A549 (cell line): Measurements from ENCODE around the gene CC2D2B. TPM values are rescaled to one million over a fixed set of nuclear protein-coding genes. Genes with fewer than 3 reads are reported as not detected.

ENCODE experiments used
- ATAC-seq, 2 experiments: fragments of 200-7000 bp in 1 of 2; fragments of >200 bp in 1 of 2; cut with Nextera tagmentation in 1 of 2; cut with Tn5 transposase in 1 of 2; 3 replicates each; pipeline versions ENCODE4 v1.8.0 to v1.9.1; 2018 to 2020; ENCODE audit warnings: mild to moderate bottlenecking in 1 of 2, moderate library complexity in 1 of 2
- CTCF ChIA-PET: fragments of 300-600 bp; sonication (Branson Sonifier 250); formaldehyde crosslinking; extraction: SDS; loops from one replicate; lab custom pipeline; 2021; ENCODE audit warnings: antibody characterized with exemption, inconsistent platforms; lab: Yijun Ruan, JAX
- POLR2A ChIA-PET: fragments of 350-600 bp; formaldehyde crosslinking; extraction: SDS; loops from one replicate; lab custom pipeline; 2021; ENCODE audit warnings: antibody characterized with exemption, inconsistent platforms; lab: Yijun Ruan, JAX
- DNase-seq, 2 experiments: peaks; one replicate each; pipeline versions ENCODE4 v3.0.0 to v3.0.0-alpha.2; 2011 to 2016; ENCODE audit warnings: low read depth in 1 of 2, low spot score in 1 of 2
- FAIRE-seq: peaks from 2 replicates; lab custom pipeline; 2011; peaks lifted over from hg19 to GRCh38; lab: Jason Lieb, UNC
- H3K27ac ChIP-seq, 2 experiments: fragments of >200 bp; sonication (Bioruptor Twin); formaldehyde crosslinking; 3 replicates each; pipeline ENCODE4 v1.5.1; 2016 to 2017
- H3K4me1 ChIP-seq: fragments of >200 bp; sonication (Bioruptor Twin); formaldehyde crosslinking; 3 replicates; pipeline ENCODE4 v1.6.1; 2016
- H3K4me2 ChIP-seq: fragments of >200 bp; sonication (Bioruptor Twin); formaldehyde crosslinking; 3 replicates; pipeline ENCODE4 v1.6.1; 2016
- H3K4me3 ChIP-seq: fragments of >200 bp; sonication (Bioruptor Twin); formaldehyde crosslinking; 3 replicates; pipeline ENCODE4 v1.5.1; 2016
- H3K9me3 ChIP-seq: fragments of >200 bp; sonication (Bioruptor Twin); formaldehyde crosslinking; 3 replicates; pipeline ENCODE4 v1.6.1; 2016
- CBX2 ChIP-seq: fragments of 200-600 bp; sonication (generic); IDR thresholded peaks from 2 replicates; pipeline ENCODE4 v1.6.1; 2016; ENCODE audit warnings: low read depth, mild to moderate bottlenecking, borderline replicate concordance
- CBX8 ChIP-seq: fragments of 200-600 bp; sonication (generic); IDR thresholded peaks from 2 replicates; pipeline ENCODE4 v1.6.1; 2016
- CEBPB ChIP-seq, 2 experiments: fragments of >200 bp in 1 of 2; sonication (Bioruptor Twin) in 1 of 2; formaldehyde crosslinking in 1 of 2; IDR thresholded peaks; 2 replicates each; pipeline ENCODE4 v1.6.1; 2012 to 2016
- EHF ChIP-seq: fragments of 250-450 bp; sonication (Bioruptor Pico); IDR thresholded peaks from 2 replicates; pipeline ENCODE4 v1.5.0; 2020; ENCODE audit warnings: mild to moderate bottlenecking
- ESRRA ChIP-seq: fragments of 150-350 bp; IDR thresholded peaks from 2 replicates; pipeline ENCODE4 v1.6.1; 2014; ENCODE audit warnings: mild to moderate bottlenecking, low read length, borderline replicate concordance
- HDAC2 ChIP-seq: fragments of 200-600 bp; sonication (generic); IDR thresholded peaks from 2 replicates; pipeline ENCODE4 v1.6.1; 2016
- HOXA7 ChIP-seq: fragments of 250-450 bp; sonication (Bioruptor Pico); IDR thresholded peaks from 2 replicates; pipeline ENCODE4 v1.5.0; 2020; ENCODE audit warnings: mild to moderate bottlenecking, moderate library complexity
- HOXB5 ChIP-seq: fragments of 250-450 bp; sonication (Bioruptor Pico); IDR thresholded peaks from 2 replicates; pipeline ENCODE4 v1.5.0; 2020; ENCODE audit warnings: mild to moderate bottlenecking, moderate library complexity
- JUN ChIP-seq, 2 experiments: fragments of >200 bp; sonication (Bioruptor Twin); formaldehyde crosslinking; IDR thresholded peaks; 2 replicates in 1 of 2; 3 replicates in 1 of 2; pipeline ENCODE4 v1.6.1; 2016 to 2017
- KDM5A ChIP-seq: fragments of 200-600 bp; sonication (generic); IDR thresholded peaks from 2 replicates; pipeline ENCODE4 v1.6.1; 2016; ENCODE audit warnings: antibody characterized with exemption, mild to moderate bottlenecking
- NFE2L2 ChIP-seq: fragments of 150-350 bp; conservative IDR thresholded peaks from 2 replicates; pipeline ENCODE4 v1.6.1; 2014; ENCODE audit warnings: low read length
- NPAS2 ChIP-seq: fragments of 250-450 bp; sonication (Bioruptor Pico); IDR thresholded peaks from 2 replicates; pipeline ENCODE4 v1.8.0; 2022; ENCODE audit warnings: mild to moderate bottlenecking, moderate library complexity, borderline replicate concordance
- PHF8 ChIP-seq: fragments of 200-600 bp; sonication (generic); IDR thresholded peaks from 2 replicates; pipeline ENCODE4 v1.6.1; 2016; ENCODE audit warnings: low read depth, mild to moderate bottlenecking, antibody characterized with exemption, moderate library complexity, borderline replicate concordance
- RARB ChIP-seq: fragments of 250-450 bp; sonication (Bioruptor Pico); IDR thresholded peaks from 2 replicates; pipeline ENCODE4 v1.8.0; 2021; ENCODE audit warnings: mild to moderate bottlenecking, moderate library complexity
- RCOR1 ChIP-seq: fragments of 150-350 bp; IDR thresholded peaks from 2 replicates; pipeline ENCODE4 v1.6.1; 2014; ENCODE audit warnings: antibody characterized with exemption, low read length, low read depth
- RFX5 ChIP-seq: fragments of 450-650 bp; IDR thresholded peaks from 2 replicates; pipeline ENCODE4 v1.7.1; 2014; ENCODE audit warnings: antibody characterized with exemption, mild to moderate bottlenecking, moderate library complexity
- RNF2 ChIP-seq: fragments of 200-600 bp; sonication (generic); IDR thresholded peaks from 2 replicates; pipeline ENCODE4 v1.6.1; 2016; ENCODE audit warnings: low read depth, mild to moderate bottlenecking, antibody characterized with exemption, moderate library complexity, borderline replicate concordance
- SMC3 ChIP-seq: fragments of >200 bp; sonication (Bioruptor Twin); formaldehyde crosslinking; IDR thresholded peaks from 3 replicates; pipeline ENCODE4 v1.6.1; 2018; ENCODE audit warnings: inconsistent platforms
- SREBF2 ChIP-seq: fragments of 450-650 bp; IDR thresholded peaks from 2 replicates; pipeline ENCODE4 v1.6.1; 2014; ENCODE audit warnings: mild to moderate bottlenecking, moderate library complexity
- TP53 ChIP-seq: fragments of 250-450 bp; sonication (Bioruptor Pico); IDR thresholded peaks from 2 replicates; pipeline ENCODE4 v1.5.0; 2021; ENCODE audit warnings: mild to moderate bottlenecking, moderate library complexity
- WGBS: methylation state at CpG from one replicate; pipeline ENCODE4 v1.1.6; 2017; ENCODE audit errors: missing lambda C conversion rate; 5-methylcytosine and 5-hydroxymethylcytosine counted together
- polyA plus RNA-seq, 4 experiments: library from polyadenylated mRNA; depleted of rRNA in 3 of 4; stranded (reverse); fragments of >200 nt; fragmentation: RNase III in 1 of 4; extraction: RNeasy Plus Mini Kit Qiagen cat#74134 plus additional on column Dnase treatment in 1 of 4; gene quantifications; 2 replicates in 3 of 4; 3 replicates in 1 of 4; pipeline ENCODE4 v1.2.3, GENCODE V29; 2011 to 2017
- TF ChIP-seq, protein P1 (sequence below): IDR thresholded peaks from 2 replicates; pipeline ENCODE4 v1.6.1; 2012; ENCODE audit warnings: low read depth, borderline replicate concordance
- TF ChIP-seq, protein P2 (sequence below): IDR thresholded peaks from 2 replicates; pipeline ENCODE4 v1.6.1; 2012
- TF ChIP-seq, protein P3 (sequence below): fragments of 150-350 bp; IDR thresholded peaks from 2 replicates; pipeline ENCODE4 v1.6.1; 2014; ENCODE audit warnings: low read depth, mild to moderate bottlenecking, low read length
- TF ChIP-seq, protein P4 (sequence below): fragments of 250-450 bp; sonication (Bioruptor Pico); IDR thresholded peaks from 2 replicates; pipeline ENCODE4 v1.5.0; 2021; ENCODE audit warnings: mild to moderate bottlenecking, moderate library complexity, borderline replicate concordance

CC2D2B gene
- polyA plus RNA-seq, 2 of the 4 experiments (the other 2 are of a cell fraction) = 0.13 to 0.15 TPM

DNA sequence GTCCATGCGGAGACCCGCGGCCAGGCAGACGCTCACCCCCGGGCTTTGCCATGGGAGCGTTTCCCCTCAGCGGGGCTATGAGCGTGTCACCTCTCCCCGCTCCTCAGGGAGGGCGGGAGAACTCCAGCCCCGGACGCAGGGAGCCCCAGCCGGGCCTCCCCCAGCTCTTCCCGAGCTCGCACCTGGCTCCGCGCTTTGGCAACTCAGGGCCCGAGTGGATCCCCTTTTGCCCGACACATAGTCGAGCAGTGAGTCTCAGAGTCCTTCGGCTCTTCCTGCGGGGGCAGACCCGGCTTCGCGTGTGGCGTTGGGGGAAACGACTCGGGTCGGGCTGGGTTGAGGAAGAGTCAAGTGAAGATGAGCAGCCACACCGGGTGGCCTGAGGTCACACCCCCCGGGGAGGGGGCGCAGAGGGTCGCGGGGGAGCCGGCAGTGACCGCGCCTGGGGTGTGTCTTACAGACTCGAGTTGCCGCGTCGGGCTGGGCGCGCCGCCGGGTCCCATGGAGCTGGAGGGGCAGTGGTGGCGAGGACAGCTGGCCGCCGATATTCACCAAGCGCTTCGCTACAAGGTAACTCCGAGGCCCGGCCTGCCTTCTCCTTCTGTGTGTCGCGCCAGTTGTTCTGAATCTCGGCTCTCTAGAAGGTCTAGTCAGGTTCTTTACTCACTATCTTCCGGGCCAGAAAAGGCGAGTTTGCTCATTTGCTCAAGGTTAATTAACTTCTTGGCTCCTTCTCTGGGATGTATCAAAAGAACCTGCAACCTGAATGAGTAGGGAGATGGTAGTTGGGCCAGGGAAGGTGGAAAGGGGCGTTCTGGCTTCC, 136.3 kb downstream of the CC2D2B start:
- 11% methylated on average over 22 of the region's 58 CpGs for WGBS
- Histone ChIP-seq H3K4me1 (peaks cover 8% of the 10 kb centered on the region; the same call in 1 of the 3 replicates), H3K4me2 (peak overlapping the region; percentile 86), H3K4me3 (peak overlapping the region; percentile 87), H3K9me3 (no peaks in the 10 kb centered on the region), H3K27ac (peak overlapping the region; percentile 91 to 94)
- POLR2A ChIA-PET = interaction anchor here (1.4 to 1.8 kb wide), 3 partner anchors 46 to 350 kb away, joined by 5 to 14 read pairs (median 6); partner anchors contain the start of genes TCTN3 and ZNF518A
- ATAC-seq = peak; percentile 63 to 70
- peak; percentile 40 to 53 for DNase-seq
- no peak for FAIRE-seq
- CTCF ChIA-PET = interaction anchor here (1.6 to 1.7 kb wide), 2 partner anchors 12 to 26 kb away, joined by 5 to 8 read pairs; no protein-coding TSS in a partner anchor
- TF ChIP-seq NFE2L2 (no peak), JUN (IDR thresholded peaks at IDR 0.05) (0 out of 5 replicates have a peak, but pooled peaks of 1 of the 2 experiments have one; percentile 4), SMC3 (no peak)

DNA sequence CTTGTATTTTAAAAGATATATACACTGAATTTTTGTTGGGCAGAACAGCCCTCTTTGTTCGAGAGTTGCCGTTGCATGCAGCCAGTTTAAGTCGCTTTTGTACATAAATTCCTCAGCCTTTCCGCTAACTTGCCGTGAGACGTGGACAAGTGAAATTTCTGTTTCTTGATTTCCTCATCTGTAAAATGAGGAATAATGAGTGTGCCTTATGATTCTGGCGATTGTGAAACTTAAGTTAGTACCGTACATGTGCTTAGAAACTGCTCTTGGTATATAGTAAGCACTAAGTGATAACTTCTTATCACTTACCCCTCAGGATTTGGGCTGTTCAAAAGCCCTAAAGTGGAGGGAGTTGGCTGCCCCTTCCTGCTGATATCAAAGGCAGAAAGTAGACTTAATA, 137.0 kb downstream of the CC2D2B start:
- Histone ChIP-seq H3K4me3 (peak overlapping the region; percentile 87), H3K4me2 (peak overlapping the region; percentile 86), H3K27ac (peak overlapping the region; percentile 91 to 94; a peak in 5 of 6 replicates)
- DNase-seq = no peak
- TF ChIP-seq, protein P1, sequence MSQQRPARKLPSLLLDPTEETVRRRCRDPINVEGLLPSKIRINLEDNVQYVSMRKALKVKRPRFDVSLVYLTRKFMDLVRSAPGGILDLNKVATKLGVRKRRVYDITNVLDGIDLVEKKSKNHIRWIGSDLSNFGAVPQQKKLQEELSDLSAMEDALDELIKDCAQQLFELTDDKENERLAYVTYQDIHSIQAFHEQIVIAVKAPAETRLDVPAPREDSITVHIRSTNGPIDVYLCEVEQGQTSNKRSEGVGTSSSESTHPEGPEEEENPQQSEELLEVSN = no peak
- TF ChIP-seq RCOR1 (no peak), SREBF2 (no peak), CBX2 (no peak), SMC3 (no peak), NPAS2 (no peak), HOXA7 (CRISPR knock-in tag) (no peak), RARB (CRISPR knock-in tag) (no peak), CBX8 (no peak), ESRRA (no peak), HOXB5 (CRISPR knock-in tag) (no peak), HDAC2 (no peak), CEBPB (IDR thresholded peaks at IDR 0.05) (no peak), RNF2 (no peak), KDM5A (no peak), EHF (CRISPR knock-in tag) (no peak), PHF8 (no peak), TP53 (no peak)
- TF ChIP-seq, protein P2, sequence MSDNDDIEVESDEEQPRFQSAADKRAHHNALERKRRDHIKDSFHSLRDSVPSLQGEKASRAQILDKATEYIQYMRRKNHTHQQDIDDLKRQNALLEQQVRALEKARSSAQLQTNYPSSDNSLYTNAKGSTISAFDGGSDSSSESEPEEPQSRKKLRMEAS = no peak
- TF ChIP-seq, protein P3, sequence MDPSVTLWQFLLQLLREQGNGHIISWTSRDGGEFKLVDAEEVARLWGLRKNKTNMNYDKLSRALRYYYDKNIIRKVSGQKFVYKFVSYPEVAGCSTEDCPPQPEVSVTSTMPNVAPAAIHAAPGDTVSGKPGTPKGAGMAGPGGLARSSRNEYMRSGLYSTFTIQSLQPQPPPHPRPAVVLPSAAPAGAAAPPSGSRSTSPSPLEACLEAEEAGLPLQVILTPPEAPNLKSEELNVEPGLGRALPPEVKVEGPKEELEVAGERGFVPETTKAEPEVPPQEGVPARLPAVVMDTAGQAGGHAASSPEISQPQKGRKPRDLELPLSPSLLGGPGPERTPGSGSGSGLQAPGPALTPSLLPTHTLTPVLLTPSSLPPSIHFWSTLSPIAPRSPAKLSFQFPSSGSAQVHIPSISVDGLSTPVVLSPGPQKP = no peak
- TF ChIP-seq, all 56 proteins: peak for 0
- Histone ChIP-seq H3K9me3 (no peaks in the 10 kb centered on the region), H3K4me1 (peaks cover 8% of the 10 kb centered on the region; the same call in 1 of the 3 replicates)
- CTCF ChIA-PET = interaction anchor here (1.7 kb wide), 1 partner anchor 27 kb away, joined by 8 read pairs; no protein-coding TSS in a partner anchor
- WGBS = 65% methylated on average over 8 of the region's 8 CpGs
- no peak for ATAC-seq
- FAIRE-seq = peak; percentile 18
- POLR2A ChIA-PET = interaction anchor here (1.7 to 1.8 kb wide), 2 partner anchors 45 to 85 kb away, joined by 6 to 14 read pairs; partner anchors contain the start of gene ZNF518A

DNA sequence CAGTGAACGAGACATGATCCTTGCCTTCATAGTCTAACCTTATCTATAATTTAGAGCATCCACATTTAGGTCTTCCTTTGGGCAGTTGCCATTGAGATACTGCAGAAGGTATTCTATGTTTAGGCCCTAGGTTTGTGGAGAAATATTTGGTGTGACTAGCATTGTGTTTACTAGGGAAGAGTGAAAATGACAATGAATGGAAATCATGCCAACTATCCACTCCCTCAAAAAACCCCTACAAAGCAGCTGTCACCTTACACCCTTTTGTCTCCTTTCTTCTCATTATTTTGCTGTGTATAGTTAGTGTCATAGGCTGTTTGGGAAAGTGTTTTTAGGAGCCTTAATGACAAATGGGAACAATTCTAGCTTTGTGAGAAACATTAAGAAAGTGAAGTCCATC, 138.8 kb downstream of the CC2D2B start:
- ChIA-PET CTCF (interaction anchor here (0.8 to 2.3 kb wide), 5 partner anchors 9 to 248 kb away, joined by 3 to 9 read pairs (median 3); partner anchors contain the start of gene ZNF518A), POLR2A (interaction anchor here (0.8 kb wide), 1 partner anchor 84 kb away, joined by 3 read pairs; the partner anchor contains the start of gene ZNF518A)
- DNase-seq (no peak), FAIRE-seq (no peak), ATAC-seq (no peak)
- no peak overlapping the region for H3K4me3 ChIP-seq
- WGBS = 92% methylated on average over 1 of the region's 1 CpG
- peaks cover 8% of the 10 kb centered on the region; the same call in 1 of the 3 replicates for H3K4me1 ChIP-seq
- no peak overlapping the region for H3K27ac ChIP-seq
- no peaks in the 10 kb centered on the region for H3K9me3 ChIP-seq
- no peak overlapping the region for H3K4me2 ChIP-seq
- TF ChIP-seq, protein P4, sequence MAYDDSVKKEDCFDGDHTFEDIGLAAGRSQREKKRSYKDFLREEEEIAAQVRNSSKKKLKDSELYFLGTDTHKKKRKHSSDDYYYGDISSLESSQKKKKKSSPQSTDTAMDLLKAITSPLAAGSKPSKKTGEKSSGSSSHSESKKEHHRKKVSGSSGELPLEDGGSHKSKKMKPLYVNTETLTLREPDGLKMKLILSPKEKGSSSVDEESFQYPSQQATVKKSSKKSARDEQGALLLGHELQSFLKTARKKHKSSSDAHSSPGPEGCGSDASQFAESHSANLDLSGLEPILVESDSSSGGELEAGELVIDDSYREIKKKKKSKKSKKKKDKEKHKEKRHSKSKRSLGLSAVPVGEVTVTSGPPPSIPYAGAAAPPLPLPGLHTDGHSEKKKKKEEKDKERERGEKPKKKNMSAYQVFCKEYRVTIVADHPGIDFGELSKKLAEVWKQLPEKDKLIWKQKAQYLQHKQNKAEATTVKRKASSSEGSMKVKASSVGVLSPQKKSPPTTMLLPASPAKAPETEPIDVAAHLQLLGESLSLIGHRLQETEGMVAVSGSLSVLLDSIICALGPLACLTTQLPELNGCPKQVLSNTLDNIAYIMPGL (CRISPR knock-in tag) = no peak
- no peak for TF ChIP-seq HOXA7 (CRISPR knock-in tag)
- TF ChIP-seq RFX5 = no peak
- TF ChIP-seq, protein P3 = no peak
- TF ChIP-seq PHF8 = no peak
- no peak for TF ChIP-seq NPAS2
